Measurements from ENCODE around the gene HSDL2.
A peak's percentile ranks its signal among the peaks of the same experiment; 100 is the strongest.

The HSDL2 gene

DNA sequence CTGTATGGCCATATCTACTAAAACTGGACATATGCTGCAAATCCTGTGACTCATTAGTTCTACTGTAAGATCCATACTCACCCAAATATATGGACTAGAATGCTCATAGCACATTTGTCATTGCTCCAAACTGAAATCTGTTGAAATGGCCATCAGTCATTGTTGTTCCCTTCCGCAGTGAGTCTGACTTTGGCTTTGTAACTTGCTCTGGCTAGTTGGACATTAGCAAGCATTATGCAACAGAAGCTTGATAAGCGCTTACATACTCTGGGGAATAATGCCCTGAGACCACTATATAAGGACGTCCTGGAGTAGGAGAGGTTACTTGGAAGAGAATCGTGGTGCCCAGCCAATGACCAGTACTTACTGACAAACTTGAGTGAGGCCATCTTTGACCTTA is 115.7 kb downstream of the HSDL2 start:
- 88% methylated on average over 4 of the region's 4 CpGs for WGBS
- Histone ChIP-seq H3K23ac (ENCODE audit: low read length in 2 of 2) (no peak overlapping the region), H3K14ac (ENCODE audit: low read length in 2 of 2) (no peak overlapping the region), H3K4me3 (ENCODE audit: insufficient read depth in 1 of 2, low read depth in 1 of 2, low read length in 2 of 2) (no peak overlapping the region), H3K4me2 (ENCODE audit: low read length, poor library complexity, severe bottlenecking) (no peak overlapping the region), H3K27ac (ENCODE audit: low read length, poor library complexity, severe bottlenecking) (no peak overlapping the region), H3K36me3 (ENCODE audit: control insufficient read depth in 1 of 2, insufficient read depth in 2 of 2, low read depth in 1 of 2, low read length in 2 of 2) (peaks cover 0 to 5% of the 10 kb centered on the region in 2 experiments), H2AK5ac (ENCODE audit: low read length, severe bottlenecking) (no peak overlapping the region), H3K4me1 (ENCODE audit: control insufficient read depth, insufficient read depth, low read depth, low read length) (no peaks in the 10 kb centered on the region), H4K8ac (ENCODE audit: low read length) (peak overlapping the region; percentile 28), H3K9ac (ENCODE audit: low read length) (no peak overlapping the region), H2AFZ (ENCODE audit: low read depth, low read length) (no peak overlapping the region), H3K79me1 (replicated peaks; ENCODE audit: low read length, poor library complexity, severe bottlenecking) (peaks cover 21% of the 10 kb centered on the region), H2BK120ac (ENCODE audit: low read depth, low read length) (no peak overlapping the region), H3K9me3 (ENCODE audit: control insufficient read depth, low read length) (peaks cover 23% of the 10 kb centered on the region), H3K27me3 (ENCODE audit: control insufficient read depth in 1 of 2, insufficient read depth in 1 of 2, low read length in 2 of 2) (no peaks in the 10 kb centered on the region), H2BK15ac (ENCODE audit: low read depth, poor library complexity, severe bottlenecking) (no peak overlapping the region), H4K91ac (ENCODE audit: low read length) (no peak overlapping the region), H3K18ac (ENCODE audit: low read depth in 1 of 2, low read length in 2 of 2) (no peak overlapping the region), H3K4ac (ENCODE audit: low read depth in 1 of 2, low read length in 2 of 2) (no peak overlapping the region), H2BK5ac (ENCODE audit: low read depth, low read length, poor library complexity, severe bottlenecking) (no peak overlapping the region), H2BK12ac (ENCODE audit: low read length in 2 of 2) (peak overlapping the region in 1 of 2 experiments; percentile 19)
- DNase-seq, result no peak

DNA sequence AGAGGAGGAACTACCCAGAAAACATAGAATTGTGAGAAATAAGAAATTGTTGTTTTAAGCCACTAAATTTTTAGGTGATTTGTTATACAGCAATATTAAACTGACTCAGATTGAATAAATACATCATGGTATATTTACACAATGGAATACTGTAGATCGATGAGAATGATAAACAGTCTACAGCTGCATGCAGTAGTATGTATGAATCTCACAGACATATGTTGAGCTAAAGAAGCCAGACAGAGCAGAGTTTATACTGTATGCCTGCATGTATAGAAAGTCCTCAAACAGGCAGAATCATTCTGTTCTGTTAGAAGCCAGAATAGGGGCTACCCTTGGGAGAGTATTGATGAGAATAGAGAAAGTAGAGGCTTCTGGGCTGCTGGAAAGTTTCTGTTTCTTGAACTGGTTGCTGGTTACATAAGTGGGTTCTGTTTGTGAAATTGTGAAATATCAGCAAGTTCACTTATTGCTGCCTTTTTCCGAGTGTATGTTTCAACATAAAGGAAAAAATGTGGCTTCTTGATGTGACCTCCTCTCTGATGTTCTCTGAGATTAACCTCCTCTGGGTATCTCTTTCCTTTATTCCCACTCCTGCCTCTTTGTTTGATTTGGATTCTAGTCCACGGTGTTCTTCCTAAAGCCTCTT is 116.3 kb downstream of the HSDL2 start:
- H3K18ac ChIP-seq (ENCODE audit: low read depth in 1 of 2, low read length in 2 of 2), result no peak overlapping the region
- no peak overlapping the region for H3K14ac ChIP-seq (ENCODE audit: low read length in 2 of 2)
- WGBS, result 85% methylated on average over 3 of the region's 3 CpGs
- H2BK120ac ChIP-seq (ENCODE audit: low read depth, low read length), result no peak overlapping the region
- H3K27ac ChIP-seq (ENCODE audit: low read length, poor library complexity, severe bottlenecking), result no peak overlapping the region
- no peak overlapping the region for H3K23ac ChIP-seq (ENCODE audit: low read length in 2 of 2)
- no peak overlapping the region for H3K9ac ChIP-seq (ENCODE audit: low read length)
- H3K36me3 ChIP-seq (ENCODE audit: control insufficient read depth in 1 of 2, insufficient read depth in 2 of 2, low read depth in 1 of 2, low read length in 2 of 2), result peaks cover 0 to 5% of the 10 kb centered on the region in 2 experiments
- H3K27me3 ChIP-seq (ENCODE audit: control insufficient read depth in 1 of 2, insufficient read depth in 1 of 2, low read length in 2 of 2), result no peaks in the 10 kb centered on the region
- H3K4me1 ChIP-seq (ENCODE audit: control insufficient read depth, insufficient read depth, low read depth, low read length), result no peaks in the 10 kb centered on the region
- no peak overlapping the region for H2BK15ac ChIP-seq (ENCODE audit: low read depth, poor library complexity, severe bottlenecking)
- H4K8ac ChIP-seq (ENCODE audit: low read length), result no peak overlapping the region
- no peak overlapping the region for H4K91ac ChIP-seq (ENCODE audit: low read length)
- no peak overlapping the region for H2BK5ac ChIP-seq (ENCODE audit: low read depth, low read length, poor library complexity, severe bottlenecking)
- no peak overlapping the region for H2BK12ac ChIP-seq (ENCODE audit: low read length in 2 of 2)
- peak; percentile 66 for DNase-seq
- no peak overlapping the region for H2AFZ ChIP-seq (ENCODE audit: low read depth, low read length)
- H2AK5ac ChIP-seq (ENCODE audit: low read length, severe bottlenecking), result no peak overlapping the region
- peaks cover 23% of the 10 kb centered on the region for H3K9me3 ChIP-seq (ENCODE audit: control insufficient read depth, low read length)
- H3K4ac ChIP-seq (ENCODE audit: low read depth in 1 of 2, low read length in 2 of 2), result no peak overlapping the region
- H3K79me1 ChIP-seq (replicated peaks; ENCODE audit: low read length, poor library complexity, severe bottlenecking), result peaks cover 23% of the 10 kb centered on the region
- no peak overlapping the region for H3K4me2 ChIP-seq (ENCODE audit: low read length, poor library complexity, severe bottlenecking)
- no peak overlapping the region for H3K4me3 ChIP-seq (ENCODE audit: insufficient read depth in 1 of 2, low read depth in 1 of 2, low read length in 2 of 2)

DNA sequence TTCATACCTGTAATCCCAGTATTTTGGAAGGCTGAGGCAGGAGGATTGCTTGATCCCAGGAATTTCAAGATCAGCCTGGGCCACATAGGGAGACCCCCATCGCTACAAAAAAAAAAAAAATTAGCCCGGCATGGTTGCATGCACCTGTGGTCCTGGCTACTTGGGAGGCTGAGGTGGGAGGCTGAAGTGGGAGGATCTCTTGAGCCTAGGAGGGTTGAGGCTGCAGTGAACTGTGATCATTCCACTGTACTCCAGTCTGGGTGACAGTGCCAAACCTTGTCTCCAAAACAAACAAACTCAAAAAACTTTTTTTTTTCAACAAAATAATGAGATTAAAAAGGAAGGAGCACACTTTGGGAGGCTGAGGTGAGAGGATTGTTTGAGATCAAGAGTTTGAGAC is 120.9 kb downstream of the HSDL2 start:
- no peak overlapping the region for H3K4me3 ChIP-seq (ENCODE audit: insufficient read depth in 1 of 2, low read depth in 1 of 2, low read length in 2 of 2)
- H3K79me1 ChIP-seq (replicated peaks; ENCODE audit: low read length, poor library complexity, severe bottlenecking), result peaks cover 32% of the 10 kb centered on the region
- no peaks in the 10 kb centered on the region for H3K4me1 ChIP-seq (ENCODE audit: control insufficient read depth, insufficient read depth, low read depth, low read length)
- no peak overlapping the region for H2AK5ac ChIP-seq (ENCODE audit: low read length, severe bottlenecking)
- H3K36me3 ChIP-seq (ENCODE audit: control insufficient read depth in 1 of 2, insufficient read depth in 2 of 2, low read depth in 1 of 2, low read length in 2 of 2), result no peaks in the 10 kb centered on the region
- H3K18ac ChIP-seq (ENCODE audit: low read depth in 1 of 2, low read length in 2 of 2), result no peak overlapping the region
- no peak overlapping the region for H3K23ac ChIP-seq (ENCODE audit: low read length in 2 of 2)
- no peak overlapping the region for H2BK120ac ChIP-seq (ENCODE audit: low read depth, low read length)
- no peak for DNase-seq
- H3K9me3 ChIP-seq (ENCODE audit: control insufficient read depth, low read length), result peaks cover 1% of the 10 kb centered on the region
- no peak overlapping the region for H2AFZ ChIP-seq (ENCODE audit: low read depth, low read length)
- H3K9ac ChIP-seq (ENCODE audit: low read length), result no peak overlapping the region
- H3K4ac ChIP-seq (ENCODE audit: low read depth in 1 of 2, low read length in 2 of 2), result no peak overlapping the region
- no peak overlapping the region for H2BK5ac ChIP-seq (ENCODE audit: low read depth, low read length, poor library complexity, severe bottlenecking)
- H3K14ac ChIP-seq (ENCODE audit: low read length in 2 of 2), result no peak overlapping the region
- no peak overlapping the region for H3K27ac ChIP-seq (ENCODE audit: low read length, poor library complexity, severe bottlenecking)
- 95% methylated on average over 2 of the region's 2 CpGs for WGBS
- no peak overlapping the region for H2BK15ac ChIP-seq (ENCODE audit: low read depth, poor library complexity, severe bottlenecking)
- H3K4me2 ChIP-seq (ENCODE audit: low read length, poor library complexity, severe bottlenecking), result no peak overlapping the region
- H4K91ac ChIP-seq (ENCODE audit: low read length), result no peak overlapping the region
- H4K8ac ChIP-seq (ENCODE audit: low read length), result no peak overlapping the region
- H3K27me3 ChIP-seq (ENCODE audit: control insufficient read depth in 1 of 2, insufficient read depth in 1 of 2, low read length in 2 of 2), result no peaks in the 10 kb centered on the region
- no peak overlapping the region for H2BK12ac ChIP-seq (ENCODE audit: low read length in 2 of 2)

DNA sequence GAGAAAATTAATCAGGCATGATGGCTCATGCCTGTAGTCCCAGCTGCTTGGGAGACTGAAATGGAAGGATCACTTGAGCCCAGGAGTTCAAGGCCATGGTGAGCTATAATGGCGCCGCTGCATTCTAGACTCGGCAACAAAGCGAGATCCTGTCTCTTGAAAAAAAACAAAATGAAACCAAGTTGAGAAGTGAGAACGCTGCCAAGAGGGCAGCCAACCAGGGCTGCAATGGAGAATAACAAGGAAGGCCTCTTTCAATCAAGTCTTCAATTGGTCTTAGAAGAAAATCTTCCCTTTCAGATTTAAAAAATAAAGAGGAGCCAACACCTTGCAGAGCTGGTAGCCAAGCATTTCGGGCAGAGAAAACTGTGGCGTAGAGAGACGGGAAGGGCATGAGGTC is 121.4 kb downstream of the HSDL2 start:
- no peak overlapping the region for H2BK120ac ChIP-seq (ENCODE audit: low read depth, low read length)

More for the DNA sequence above, 121.4 kb downstream of the HSDL2 start:
- H3K23ac ChIP-seq (ENCODE audit: low read length in 2 of 2), result no peak overlapping the region
- no peak for DNase-seq
- no peak overlapping the region for H2BK15ac ChIP-seq (ENCODE audit: low read depth, poor library complexity, severe bottlenecking)
- over 99% methylated on average over 8 of the region's 8 CpGs for WGBS
- H4K91ac ChIP-seq (ENCODE audit: low read length), result no peak overlapping the region
- H3K9me3 ChIP-seq (ENCODE audit: control insufficient read depth, low read length), result no peaks in the 10 kb centered on the region
- H2AK5ac ChIP-seq (ENCODE audit: low read length, severe bottlenecking), result no peak overlapping the region
- no peak overlapping the region for H3K14ac ChIP-seq (ENCODE audit: low read length in 2 of 2)
- H3K27me3 ChIP-seq (ENCODE audit: control insufficient read depth in 1 of 2, insufficient read depth in 1 of 2, low read length in 2 of 2), result no peaks in the 10 kb centered on the region
- no peak overlapping the region for H2BK5ac ChIP-seq (ENCODE audit: low read depth, low read length, poor library complexity, severe bottlenecking)
- H3K18ac ChIP-seq (ENCODE audit: low read depth in 1 of 2, low read length in 2 of 2), result peak overlapping the region in 1 of 2 experiments; percentile 10
- H3K4me3 ChIP-seq (ENCODE audit: insufficient read depth in 1 of 2, low read depth in 1 of 2, low read length in 2 of 2), result no peak overlapping the region
- peaks cover 30% of the 10 kb centered on the region for H3K79me1 ChIP-seq (replicated peaks; ENCODE audit: low read length, poor library complexity, severe bottlenecking)
- H2AFZ ChIP-seq (ENCODE audit: low read depth, low read length), result no peak overlapping the region
- no peak overlapping the region for H4K8ac ChIP-seq (ENCODE audit: low read length)
- H3K4me2 ChIP-seq (ENCODE audit: low read length, poor library complexity, severe bottlenecking), result no peak overlapping the region
- H3K36me3 ChIP-seq (ENCODE audit: control insufficient read depth in 1 of 2, insufficient read depth in 2 of 2, low read depth in 1 of 2, low read length in 2 of 2), result no peaks in the 10 kb centered on the region
- H3K27ac ChIP-seq (ENCODE audit: low read length, poor library complexity, severe bottlenecking), result no peak overlapping the region
- no peak overlapping the region for H3K9ac ChIP-seq (ENCODE audit: low read length)
- no peaks in the 10 kb centered on the region for H3K4me1 ChIP-seq (ENCODE audit: control insufficient read depth, insufficient read depth, low read depth, low read length)
- H3K4ac ChIP-seq (ENCODE audit: low read depth in 1 of 2, low read length in 2 of 2), result no peak overlapping the region
- H2BK12ac ChIP-seq (ENCODE audit: low read length in 2 of 2), result no peak overlapping the region
